Transverse colon (tissue), 4 donors: ENCODE results near the gene PTPRG. TPM values are rescaled to one million over a fixed set of nuclear protein-coding genes. Genes with fewer than 3 reads are reported as not detected.

Experiments used
- DNase-seq: peaks from one replicate; pipeline ENCODE4 v3.0.0-alpha.2; 2019
- H3K27ac ChIP-seq, 4 donors: fragments of 200-600 bp; sonication (generic); 2 replicates each; pipeline ENCODE4 v1.5.1; 2016 to 2018; ENCODE audit warnings: inconsistent platforms in 4 of 4
- H3K27me3 ChIP-seq: fragments of 200-600 bp; sonication (generic); 2 replicates; pipeline ENCODE4 v1.5.1; 2017; ENCODE audit warnings: inconsistent platforms
- H3K36me3 ChIP-seq, 4 donors: fragments of 200-600 bp; sonication (generic); 2 replicates each; pipeline ENCODE4 v1.5.1; 2017 to 2019; ENCODE audit warnings: inconsistent platforms in 4 of 4
- H3K4me1 ChIP-seq, 4 donors: fragments of 200-600 bp; sonication (generic); 2 replicates each; pipeline ENCODE4 v1.5.1; 2017 to 2020; ENCODE audit warnings: inconsistent platforms in 4 of 4
- H3K4me3 ChIP-seq, 4 donors: fragments of 200-600 bp; sonication (generic); 1 replicate in 1 of 4; 2 replicates in 3 of 4; pipeline versions ENCODE4 v1.5.1 to v1.6.1; 2017 to 2019; ENCODE audit warnings: inconsistent platforms in 4 of 4
- H3K9me3 ChIP-seq, 2 donors: fragments of 200-600 bp; sonication (generic); 2 replicates each; pipeline ENCODE4 v1.5.1; 2017 to 2019; ENCODE audit warnings: inconsistent platforms in 2 of 2
- CTCF ChIP-seq, 5 experiments: fragments of 200-600 bp in 3 of 5; fragments of 450-650 bp in 2 of 5; sonication (generic) in 3 of 5; IDR thresholded peaks; 1 replicate in 2 of 5; 2 replicates in 3 of 5; pipeline ENCODE4 v1.5.1; 2016 to 2017; ENCODE audit warnings: antibody characterized with exemption in 5 of 5, inconsistent platforms in 3 of 5, mild to moderate bottlenecking in 2 of 5, moderate library complexity in 1 of 5
- EP300 ChIP-seq: sonication (generic); formaldehyde crosslinking; IDR thresholded peaks from one replicate; pipeline ENCODE4 v1.6.1; 2017; ENCODE audit warnings: antibody characterized with exemption, low read depth
- POLR2A ChIP-seq: fragments of 450-650 bp; IDR thresholded peaks from one replicate; pipeline ENCODE4 v1.6.1; 2016; ENCODE audit warnings: antibody characterized with exemption, mild to moderate bottlenecking, moderate library complexity
- POLR2AphosphoS5 ChIP-seq, 3 donors: sonication (generic); formaldehyde crosslinking; IDR thresholded peaks; one replicate each; pipeline ENCODE4 v1.6.1; 2016; ENCODE audit warnings: antibody characterized with exemption in 3 of 3
- WGBS, 2 donors: methylation state at CpG; one replicate each; pipeline ENCODE4 v1.1.5; 2018; ENCODE audit warnings: low coverage in 1 of 2; 5-methylcytosine and 5-hydroxymethylcytosine counted together
- in situ Hi-C, 4 donors: fragments of 200-750 bp; cut with MboI; loops; one replicate each; pipeline versions ENCODE4 v1.15.0 to v1.15.1; 2017; ENCODE audit warnings: low sequenced_read_pairs in 3 of 4, low pct_ligation_motif_present in 1 of 4, low pct_unique_long_range_greater_than_20kb in 1 of 4
- intact Hi-C: fragments of 100-400 bp; cut with DNase I; formaldehyde crosslinking; loops from one replicate; pipeline ENCODE4 v1.15.1; 2023; ENCODE audit warnings: low total_unique reads
- total RNA-seq, 4 donors: library from RNA; depleted of rRNA; stranded (reverse); fragments of >200 nt; gene quantifications; one replicate each; pipeline ENCODE4 v1.1.0, GENCODE V29; 2016

Gene PTPRG
- total RNA-seq, 4 donors from 2014 or later: 29.2 to 83.4 (median 41.6) TPM

DNA sequence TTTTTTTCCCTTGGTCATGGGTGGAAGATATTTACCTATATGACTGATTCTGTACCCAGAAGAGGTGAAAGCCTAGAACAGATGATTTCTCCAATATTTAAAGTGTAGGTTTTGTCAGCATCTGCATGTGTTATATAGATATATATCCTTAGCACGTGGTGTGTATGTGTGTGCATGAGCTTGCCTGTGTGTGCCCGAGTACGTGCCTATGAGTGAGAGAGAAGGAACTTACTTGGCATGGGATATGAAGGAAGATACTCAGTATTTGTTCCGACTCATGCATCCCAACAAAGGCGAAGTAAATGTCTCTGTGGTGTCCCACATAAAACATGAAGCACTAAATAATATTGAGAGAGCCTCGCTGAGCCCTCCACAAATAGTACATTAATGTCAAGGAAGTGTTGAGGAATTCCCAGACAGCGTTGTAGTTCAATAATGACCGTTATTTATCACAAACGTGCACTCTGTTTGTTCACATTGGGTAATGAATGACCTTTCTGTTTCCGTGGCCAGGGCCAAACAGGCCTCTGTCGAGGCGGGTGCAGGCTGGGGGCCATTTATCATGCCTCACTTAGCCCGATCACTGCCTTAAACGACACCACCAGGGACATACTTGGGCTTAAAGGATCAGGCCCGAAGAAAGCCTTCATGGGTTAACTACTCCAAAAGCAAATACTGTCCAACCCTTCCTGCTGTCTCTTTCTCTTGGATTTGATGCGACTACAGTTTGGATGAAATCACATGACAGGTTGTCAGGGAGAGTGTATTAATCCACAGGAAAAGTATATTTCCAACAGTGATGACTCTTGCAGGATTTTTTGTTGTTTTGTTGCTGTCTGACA lies 267.7 kb downstream of the PTPRG start:
- Histone ChIP-seq H3K4me1 (peaks cover 0 to 20% (median 3%) of the 10 kb centered on the region in 4 donors), H3K9me3 (no peaks in the 10 kb centered on the region), H3K4me3 (no peak overlapping the region), H3K27me3 (no peaks in the 10 kb centered on the region), H3K36me3 (no peaks in the 10 kb centered on the region), H3K27ac (peak overlapping the region in 3 of 4 donors; percentile 8 to 17 (median 14))
- no peak for TF ChIP-seq POLR2A
- TF ChIP-seq CTCF (IDR thresholded peaks at IDR 0.05): no peak
- no peak for TF ChIP-seq EP300
- TF ChIP-seq POLR2AphosphoS5 (IDR thresholded peaks at IDR 0.05): no peak
- WGBS, 2 donors: 67 to 82% methylated on average over 7 to 16 of the region's 16 CpGs
- DNase-seq: no peak
- intact Hi-C loops: no loop called here
- in situ Hi-C loops: no loop called here

DNA sequence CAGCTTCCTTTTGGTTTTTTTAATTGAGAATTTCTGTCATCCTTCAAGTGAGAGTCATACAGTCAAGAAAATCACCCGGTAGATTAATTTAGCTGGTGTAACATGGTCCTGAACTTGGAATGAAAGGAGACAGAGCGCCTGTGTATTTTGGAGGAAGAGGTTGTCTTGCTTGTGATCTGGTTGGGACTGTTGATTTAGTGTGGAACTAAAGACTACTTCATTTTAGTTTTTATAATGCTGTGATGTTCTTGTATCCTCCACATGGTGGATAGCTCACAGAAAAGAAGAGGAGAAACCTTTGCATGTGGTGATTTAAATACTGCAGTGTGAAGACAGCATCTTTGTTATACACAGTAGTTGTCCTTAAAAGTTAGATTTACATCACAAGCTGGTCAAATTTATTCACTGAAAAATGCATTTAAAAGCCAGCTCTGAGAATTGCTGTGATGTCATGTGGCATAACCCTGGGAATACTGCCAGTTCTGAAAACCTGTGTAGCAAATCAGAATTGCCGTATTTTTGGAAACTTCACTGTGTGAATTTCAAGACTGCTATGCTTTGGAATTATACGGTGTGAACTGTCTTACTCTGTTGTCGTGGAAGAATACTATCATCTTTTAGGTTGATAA lies 268.5 kb downstream of the PTPRG start:
- no peaks in the 10 kb centered on the region for H3K36me3 ChIP-seq
- in situ Hi-C loops (no loop called here), intact Hi-C loops (no loop called here)
- no peaks in the 10 kb centered on the region for H3K9me3 ChIP-seq
- no peaks in the 10 kb centered on the region for H3K27me3 ChIP-seq
- no peak for TF ChIP-seq POLR2AphosphoS5 (IDR thresholded peaks at IDR 0.05)
- TF ChIP-seq POLR2A: no peak
- no peak for TF ChIP-seq EP300
- peak in 1 of 5 experiments; percentile 17 for TF ChIP-seq CTCF (IDR thresholded peaks at IDR 0.05)
- peaks cover 0 to 14% (median 0%) of the 10 kb centered on the region in 4 donors for H3K4me1 ChIP-seq
- DNase-seq: no peak
- WGBS, 2 donors: 69 to 73% methylated on average over 5 of the region's 5 CpGs
- H3K4me3 ChIP-seq: no peak overlapping the region
- H3K27ac ChIP-seq: peak overlapping the region in 3 of 4 donors; percentile 8 to 17 (median 14)

DNA sequence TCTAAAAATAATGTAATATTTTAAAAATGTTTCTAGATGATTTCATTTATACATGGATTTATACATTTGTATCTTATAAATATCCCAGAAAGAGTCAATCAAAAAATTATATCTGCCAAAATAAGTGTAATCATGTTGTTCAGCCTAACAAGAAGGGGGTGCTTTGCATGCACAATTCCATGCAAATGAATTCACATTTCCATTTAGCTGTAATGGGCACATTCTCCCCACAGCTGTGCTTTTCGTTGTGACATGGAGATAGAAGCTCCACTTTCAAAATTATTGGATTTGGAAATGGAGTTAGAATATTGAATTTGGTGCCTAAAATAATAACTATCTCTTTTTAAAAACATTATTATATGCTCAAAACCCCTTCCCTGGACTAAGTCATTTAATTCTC lies 270.6 kb downstream of the PTPRG start:
- 82 to 85% methylated on average over 1 of the region's 1 CpG for WGBS, 2 donors
- peaks cover 0 to 9% (median 0%) of the 10 kb centered on the region in 4 donors for H3K4me1 ChIP-seq
- in situ Hi-C loops: no loop called here
- no peaks in the 10 kb centered on the region for H3K27me3 ChIP-seq
- H3K4me3 ChIP-seq: no peak overlapping the region
- DNase-seq: no peak
- no peaks in the 10 kb centered on the region for H3K36me3 ChIP-seq
- intact Hi-C loops: no loop called here
- H3K27ac ChIP-seq: no peak overlapping the region
- no peak for TF ChIP-seq EP300
- no peak for TF ChIP-seq CTCF (IDR thresholded peaks at IDR 0.05)
- TF ChIP-seq POLR2A: no peak
- TF ChIP-seq POLR2AphosphoS5 (IDR thresholded peaks at IDR 0.05): no peak
- no peaks in the 10 kb centered on the region for H3K9me3 ChIP-seq

DNA sequence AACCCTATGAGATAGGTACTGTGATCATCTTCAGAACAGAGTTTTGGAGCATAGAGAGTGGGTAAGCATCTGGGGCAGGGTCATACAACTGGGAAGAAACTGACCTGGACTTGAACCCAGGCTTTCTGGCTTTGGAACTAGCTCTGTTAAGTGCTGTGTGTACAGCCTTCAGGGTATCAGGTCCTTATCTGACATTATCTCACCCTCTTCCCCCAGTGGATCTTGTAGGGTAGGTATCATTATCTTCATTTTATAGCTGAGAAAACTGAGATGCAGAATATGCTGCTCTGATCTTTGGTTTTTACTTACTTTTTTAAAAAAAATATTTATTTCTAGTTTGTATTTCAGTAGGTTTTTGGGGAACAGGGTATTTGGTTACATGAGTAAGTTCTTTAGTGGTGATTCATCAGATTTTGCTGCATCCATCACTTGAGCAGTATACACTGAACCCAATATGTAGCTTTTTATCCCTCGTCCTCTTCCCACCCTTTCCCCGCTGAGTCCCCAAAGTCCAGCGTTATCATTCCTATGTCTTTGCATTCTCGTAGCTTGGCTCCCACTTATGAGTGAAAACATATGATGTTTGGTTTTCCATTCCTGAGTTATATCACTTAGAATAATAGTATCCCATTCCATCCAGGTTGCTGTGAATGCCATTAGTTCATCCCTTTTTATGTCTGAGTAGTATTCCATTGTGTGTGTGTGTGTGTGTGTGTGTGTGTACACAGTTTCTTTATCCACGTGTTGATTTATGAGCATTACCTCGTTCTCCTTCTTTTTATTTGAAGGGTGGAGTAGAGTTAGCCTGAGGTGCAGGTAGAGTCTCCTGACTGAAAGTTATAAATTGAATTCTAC lies 271.2 kb downstream of the PTPRG start:
- intact Hi-C loops: no loop called here
- no peak for DNase-seq
- TF ChIP-seq POLR2AphosphoS5 (IDR thresholded peaks at IDR 0.05) (no peak), EP300 (no peak), POLR2A (no peak), CTCF (IDR thresholded peaks at IDR 0.05) (no peak)
- in situ Hi-C loops: no loop called here
- no peaks in the 10 kb centered on the region for H3K36me3 ChIP-seq
- no peaks in the 10 kb centered on the region for H3K9me3 ChIP-seq
- WGBS, 2 donors: 70 to 81% methylated on average over 5 to 6 of the region's 6 CpGs
- H3K4me1 ChIP-seq: peaks cover 0 to 9% (median 0%) of the 10 kb centered on the region in 4 donors
- H3K4me3 ChIP-seq: no peak overlapping the region
- H3K27me3 ChIP-seq: no peaks in the 10 kb centered on the region
- no peak overlapping the region for H3K27ac ChIP-seq
